GM06990 (cell line): ENCODE measurements around the gene KDM1B.

Experiments
- DNase-seq: peaks from one replicate; pipeline ENCODE4 v3.0.0-alpha.2; 2011; ENCODE audit not compliant: insufficient read length; ENCODE audit errors: extremely low read depth
- H3K27me3 ChIP-seq: replicated peaks from 2 replicates; pipeline ENCODE4 v1.6.0; 2011; ENCODE audit warnings: low read length; ENCODE audit not compliant: control insufficient read depth, insufficient read depth
- H3K36me3 ChIP-seq: 2 replicates; pipeline ENCODE4 v1.5.1; 2011; ENCODE audit warnings: low read length; ENCODE audit not compliant: control insufficient read depth, insufficient read depth
- H3K4me3 ChIP-seq: replicated peaks from 2 replicates; pipeline ENCODE4 v1.5.1; 2011; ENCODE audit warnings: low read depth, mild to moderate bottlenecking, control low read depth, low read length
- TF ChIP-seq, protein P1 (sequence below): IDR thresholded peaks from 2 replicates; pipeline ENCODE4 v1.5.1; 2011; ENCODE audit warnings: low read length, control low read depth, mild to moderate bottlenecking, inconsistent platforms; ENCODE audit not compliant: insufficient read depth, poor library complexity, severe bottlenecking

Gene KDM1B, protein sequence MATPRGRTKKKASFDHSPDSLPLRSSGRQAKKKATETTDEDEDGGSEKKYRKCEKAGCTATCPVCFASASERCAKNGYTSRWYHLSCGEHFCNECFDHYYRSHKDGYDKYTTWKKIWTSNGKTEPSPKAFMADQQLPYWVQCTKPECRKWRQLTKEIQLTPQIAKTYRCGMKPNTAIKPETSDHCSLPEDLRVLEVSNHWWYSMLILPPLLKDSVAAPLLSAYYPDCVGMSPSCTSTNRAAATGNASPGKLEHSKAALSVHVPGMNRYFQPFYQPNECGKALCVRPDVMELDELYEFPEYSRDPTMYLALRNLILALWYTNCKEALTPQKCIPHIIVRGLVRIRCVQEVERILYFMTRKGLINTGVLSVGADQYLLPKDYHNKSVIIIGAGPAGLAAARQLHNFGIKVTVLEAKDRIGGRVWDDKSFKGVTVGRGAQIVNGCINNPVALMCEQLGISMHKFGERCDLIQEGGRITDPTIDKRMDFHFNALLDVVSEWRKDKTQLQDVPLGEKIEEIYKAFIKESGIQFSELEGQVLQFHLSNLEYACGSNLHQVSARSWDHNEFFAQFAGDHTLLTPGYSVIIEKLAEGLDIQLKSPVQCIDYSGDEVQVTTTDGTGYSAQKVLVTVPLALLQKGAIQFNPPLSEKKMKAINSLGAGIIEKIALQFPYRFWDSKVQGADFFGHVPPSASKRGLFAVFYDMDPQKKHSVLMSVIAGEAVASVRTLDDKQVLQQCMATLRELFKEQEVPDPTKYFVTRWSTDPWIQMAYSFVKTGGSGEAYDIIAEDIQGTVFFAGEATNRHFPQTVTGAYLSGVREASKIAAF

DNA sequence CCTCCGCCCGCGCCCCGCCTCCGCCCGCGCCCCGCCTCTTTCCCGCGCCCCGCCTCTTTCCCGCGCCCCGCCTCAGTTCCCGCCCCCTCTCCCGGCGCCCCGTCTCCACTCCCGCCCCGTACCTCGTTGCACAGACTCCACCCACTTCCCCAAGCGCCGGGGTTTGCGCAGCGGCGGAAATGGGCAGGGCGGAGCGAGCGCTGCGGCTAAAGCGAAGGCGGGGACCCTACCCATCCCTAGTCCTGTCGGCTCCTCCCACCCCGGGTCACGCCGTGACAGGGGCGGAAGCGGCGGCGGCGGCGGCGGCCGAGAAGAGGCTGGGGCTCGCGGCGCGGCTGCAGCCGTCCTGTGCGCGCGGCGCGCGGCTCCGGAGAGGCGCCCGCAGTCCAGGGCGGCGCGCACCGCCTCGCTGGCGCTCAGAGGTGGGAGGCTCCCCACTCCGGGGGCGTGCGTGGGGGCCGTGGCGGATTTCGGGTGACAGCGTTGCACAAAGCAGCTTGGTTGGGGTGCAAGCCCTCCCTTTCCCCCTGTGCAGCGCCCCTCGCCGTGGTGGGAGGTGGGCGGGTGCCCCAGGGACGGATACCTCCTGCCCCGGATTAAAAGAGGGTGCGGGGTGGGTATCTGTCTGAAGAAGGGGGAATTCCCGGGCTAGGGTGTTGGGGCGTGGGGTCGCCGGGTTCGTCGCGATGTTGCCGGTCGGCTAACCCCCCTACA lies at the start of gene KDM1B:
KDM1B (plus strand) TSS at position 273 of the 714 bp plus-strand sequence. CDS start 4,474 bp downstream, outside the sequence.
- Histone ChIP-seq H3K36me3 (no peaks in the 10 kb centered on the region), H3K4me3 (peak within 1 kb of the TSS; percentile 96), H3K27me3 (no peaks in the 10 kb centered on the region)
- TF ChIP-seq, protein P1, sequence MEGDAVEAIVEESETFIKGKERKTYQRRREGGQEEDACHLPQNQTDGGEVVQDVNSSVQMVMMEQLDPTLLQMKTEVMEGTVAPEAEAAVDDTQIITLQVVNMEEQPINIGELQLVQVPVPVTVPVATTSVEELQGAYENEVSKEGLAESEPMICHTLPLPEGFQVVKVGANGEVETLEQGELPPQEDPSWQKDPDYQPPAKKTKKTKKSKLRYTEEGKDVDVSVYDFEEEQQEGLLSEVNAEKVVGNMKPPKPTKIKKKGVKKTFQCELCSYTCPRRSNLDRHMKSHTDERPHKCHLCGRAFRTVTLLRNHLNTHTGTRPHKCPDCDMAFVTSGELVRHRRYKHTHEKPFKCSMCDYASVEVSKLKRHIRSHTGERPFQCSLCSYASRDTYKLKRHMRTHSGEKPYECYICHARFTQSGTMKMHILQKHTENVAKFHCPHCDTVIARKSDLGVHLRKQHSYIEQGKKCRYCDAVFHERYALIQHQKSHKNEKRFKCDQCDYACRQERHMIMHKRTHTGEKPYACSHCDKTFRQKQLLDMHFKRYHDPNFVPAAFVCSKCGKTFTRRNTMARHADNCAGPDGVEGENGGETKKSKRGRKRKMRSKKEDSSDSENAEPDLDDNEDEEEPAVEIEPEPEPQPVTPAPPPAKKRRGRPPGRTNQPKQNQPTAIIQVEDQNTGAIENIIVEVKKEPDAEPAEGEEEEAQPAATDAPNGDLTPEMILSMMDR: no peak
- DNase-seq: peak; percentile 98

DNA sequence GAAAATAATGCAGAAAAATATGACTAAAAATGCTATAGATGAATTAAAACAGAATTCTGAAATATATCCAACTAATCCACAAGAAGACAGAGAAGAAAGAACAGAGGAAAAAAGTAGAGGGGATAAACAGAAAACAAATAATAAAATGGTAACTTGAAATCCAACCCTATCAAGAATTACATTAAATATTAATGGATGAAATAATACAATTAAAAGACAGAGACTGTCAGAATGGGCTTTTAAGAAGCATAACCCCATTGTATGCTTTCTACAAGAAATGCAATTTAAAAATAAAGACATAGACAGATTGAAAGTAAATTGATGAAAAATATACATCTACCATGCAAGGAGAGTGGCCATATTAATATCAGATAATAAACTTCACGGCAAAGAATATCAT lies 48.2 kb upstream of the KDM1B start:
- Histone ChIP-seq H3K27me3 (no peaks in the 10 kb centered on the region), H3K4me3 (no peak overlapping the region), H3K36me3 (no peaks in the 10 kb centered on the region)
- no peak for DNase-seq
- TF ChIP-seq, protein P1: no peak

DNA sequence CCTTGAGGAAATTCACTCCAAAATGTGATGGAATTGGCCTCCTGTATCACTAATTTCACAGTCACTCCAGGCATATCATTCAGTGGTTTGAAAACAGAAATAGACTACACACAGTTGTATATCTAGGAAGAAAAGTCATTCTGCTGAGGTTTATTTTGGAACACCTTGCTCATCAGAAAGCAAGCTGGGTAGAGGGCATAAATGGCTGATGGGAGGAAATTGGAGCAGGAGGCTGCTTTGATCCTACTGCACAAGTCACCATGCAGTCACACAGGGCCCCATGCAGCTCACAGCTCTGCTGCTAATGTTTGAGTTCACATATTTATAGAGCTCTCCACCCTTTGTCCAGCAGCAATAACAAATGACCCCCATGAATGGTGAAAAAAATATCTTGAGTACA lies 45.1 kb upstream of the KDM1B start:
- no peak for DNase-seq
- no peaks in the 10 kb centered on the region for H3K36me3 ChIP-seq
- H3K4me3 ChIP-seq: no peak overlapping the region
- no peaks in the 10 kb centered on the region for H3K27me3 ChIP-seq
- TF ChIP-seq, protein P1: no peak

DNA sequence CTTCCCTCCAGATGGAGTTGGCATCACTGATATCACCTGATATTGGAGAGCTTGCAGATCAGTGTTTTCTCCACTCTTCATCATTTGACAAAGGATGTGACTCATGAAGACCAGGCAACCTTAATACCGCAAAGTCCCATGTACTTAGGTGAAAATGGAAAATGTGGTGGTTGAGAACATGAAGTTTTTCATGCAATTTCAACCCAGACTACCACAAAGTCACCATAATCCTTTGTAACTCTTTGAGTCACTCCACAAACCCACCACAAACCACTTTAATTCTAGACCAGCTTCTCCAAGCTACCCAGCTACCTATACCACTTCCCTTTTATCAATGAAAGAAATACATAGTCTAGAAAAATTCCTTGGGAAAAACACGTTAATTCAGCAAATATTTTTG lies 39.9 kb upstream of the KDM1B start:
- no peak overlapping the region for H3K4me3 ChIP-seq
- H3K27me3 ChIP-seq: no peaks in the 10 kb centered on the region; the same call in 1 of the 2 replicates
- TF ChIP-seq, protein P1: no peak
- no peak for DNase-seq
- H3K36me3 ChIP-seq: no peaks in the 10 kb centered on the region

DNA sequence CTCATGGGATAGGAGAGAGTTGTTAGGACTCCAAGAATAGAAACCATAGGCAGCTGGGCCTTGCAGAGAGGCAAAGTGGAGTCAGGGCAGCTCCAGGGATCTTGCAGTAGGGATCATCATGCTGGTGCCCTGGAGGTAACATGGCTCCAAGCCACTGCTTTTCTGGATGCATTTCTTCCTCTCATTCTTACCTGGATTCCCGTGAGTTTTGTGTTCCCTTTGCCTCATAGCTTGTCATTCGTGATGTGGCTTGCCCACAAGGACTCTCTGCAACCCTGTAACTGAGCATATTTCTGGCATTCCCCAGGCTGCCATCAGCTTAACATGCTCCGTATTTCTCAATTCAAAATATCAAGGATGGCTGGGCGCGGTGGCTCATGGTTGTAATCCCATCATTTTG lies 38.1 kb upstream of the KDM1B start:
- Histone ChIP-seq H3K4me3 (no peak overlapping the region), H3K36me3 (no peaks in the 10 kb centered on the region), H3K27me3 (no peaks in the 10 kb centered on the region; the same call in none of the 2 replicates)
- no peak for DNase-seq
- TF ChIP-seq, protein P1: no peak
